GM12874 (cell line): Measurements from ENCODE around the gene GYS1.

Experiments
- TF ChIP-seq, protein P1 (sequence below): IDR thresholded peaks from 2 replicates; pipeline ENCODE4 v1.5.1; 2011; ENCODE audit warnings: low read depth, mild to moderate bottlenecking, control low read depth, low read length, moderate library complexity; ENCODE audit not compliant: insufficient read depth

The GYS1 gene

DNA sequence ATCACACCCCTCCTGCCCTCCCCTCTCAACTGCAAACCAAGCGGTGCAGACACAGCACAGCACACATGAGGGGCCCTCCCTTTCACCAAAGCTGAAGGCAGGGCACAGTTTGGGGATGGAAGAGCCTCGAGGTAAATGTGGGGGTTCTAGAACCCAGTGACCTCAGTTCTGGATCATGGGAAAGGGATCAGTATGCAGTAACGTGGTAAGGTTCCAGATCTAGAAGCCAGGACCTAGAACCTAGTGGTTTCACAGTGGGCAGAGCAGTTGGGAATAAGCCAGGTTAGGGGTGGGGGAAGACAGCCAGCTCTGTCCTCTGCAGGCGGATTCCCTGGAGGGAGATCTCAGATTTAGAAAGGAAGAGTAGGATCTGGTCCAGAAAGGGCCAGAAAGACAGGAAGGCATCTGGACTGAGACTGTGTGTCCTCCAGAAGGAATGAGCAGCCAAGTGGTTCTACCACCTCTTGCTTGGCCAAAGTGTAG is 24.9 kb downstream of the GYS1 start:
- TF ChIP-seq, protein P1, sequence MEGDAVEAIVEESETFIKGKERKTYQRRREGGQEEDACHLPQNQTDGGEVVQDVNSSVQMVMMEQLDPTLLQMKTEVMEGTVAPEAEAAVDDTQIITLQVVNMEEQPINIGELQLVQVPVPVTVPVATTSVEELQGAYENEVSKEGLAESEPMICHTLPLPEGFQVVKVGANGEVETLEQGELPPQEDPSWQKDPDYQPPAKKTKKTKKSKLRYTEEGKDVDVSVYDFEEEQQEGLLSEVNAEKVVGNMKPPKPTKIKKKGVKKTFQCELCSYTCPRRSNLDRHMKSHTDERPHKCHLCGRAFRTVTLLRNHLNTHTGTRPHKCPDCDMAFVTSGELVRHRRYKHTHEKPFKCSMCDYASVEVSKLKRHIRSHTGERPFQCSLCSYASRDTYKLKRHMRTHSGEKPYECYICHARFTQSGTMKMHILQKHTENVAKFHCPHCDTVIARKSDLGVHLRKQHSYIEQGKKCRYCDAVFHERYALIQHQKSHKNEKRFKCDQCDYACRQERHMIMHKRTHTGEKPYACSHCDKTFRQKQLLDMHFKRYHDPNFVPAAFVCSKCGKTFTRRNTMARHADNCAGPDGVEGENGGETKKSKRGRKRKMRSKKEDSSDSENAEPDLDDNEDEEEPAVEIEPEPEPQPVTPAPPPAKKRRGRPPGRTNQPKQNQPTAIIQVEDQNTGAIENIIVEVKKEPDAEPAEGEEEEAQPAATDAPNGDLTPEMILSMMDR = no peak

DNA sequence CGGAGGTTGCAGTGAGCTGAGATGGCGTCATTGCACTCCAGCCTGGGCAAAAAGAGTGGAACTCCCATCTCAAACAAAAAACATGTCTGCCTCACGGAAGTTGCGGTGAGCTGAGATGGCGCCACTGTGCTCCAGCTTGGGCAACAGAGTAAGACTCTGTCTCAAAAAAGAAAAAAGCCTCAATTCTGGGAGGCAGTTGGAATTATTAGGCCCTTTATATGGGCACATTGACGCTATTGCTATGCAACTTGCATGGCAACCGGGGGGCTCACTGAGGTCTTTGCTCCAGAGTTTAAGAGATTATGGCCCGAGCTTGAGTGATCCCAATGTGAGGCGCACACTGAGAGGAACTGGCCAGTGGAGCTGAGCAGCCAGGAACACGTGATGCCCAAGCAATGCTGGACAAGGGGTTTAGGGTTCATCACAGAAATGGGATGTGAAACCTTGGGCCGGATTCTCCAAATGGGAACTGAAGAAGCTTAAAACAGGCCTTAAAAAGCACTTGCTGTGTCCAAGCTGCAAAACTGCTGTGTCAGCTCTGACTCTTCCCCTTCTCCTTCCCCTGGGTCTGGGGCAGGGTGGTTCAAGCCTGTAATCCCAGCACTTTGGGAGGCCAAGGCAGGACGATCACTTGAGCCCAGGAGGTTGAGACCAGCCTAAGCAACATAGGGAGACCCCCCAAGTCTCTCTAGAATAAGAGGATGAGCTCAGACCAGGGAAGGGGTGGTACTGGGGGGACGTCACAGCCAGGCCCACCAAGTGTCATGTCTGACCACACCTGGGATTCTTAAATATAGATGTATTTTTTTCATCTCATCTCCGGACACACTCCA is 25.5 kb downstream of the GYS1 start:
- TF ChIP-seq, protein P1 = no peak

- TF ChIP-seq, protein P1 = no peak
These were observed 26.4 kb downstream of the GYS1 start for GRCh38 chr19:48966541-48967345.

- TF ChIP-seq, protein P1 = no peak
These were observed 27.1 kb downstream of the GYS1 start for GRCh38 chr19:48965806-48966540.

- TF ChIP-seq, protein P1 = no peak
These were observed 27.9 kb downstream of the GYS1 start, which contains the start of gene FTL for GRCh38 chr19:48965040-48965805. Gene FTL (plus strand): TSS chr19:48965309. CDS start chr19:48965508, 199 bp downstream.

DNA sequence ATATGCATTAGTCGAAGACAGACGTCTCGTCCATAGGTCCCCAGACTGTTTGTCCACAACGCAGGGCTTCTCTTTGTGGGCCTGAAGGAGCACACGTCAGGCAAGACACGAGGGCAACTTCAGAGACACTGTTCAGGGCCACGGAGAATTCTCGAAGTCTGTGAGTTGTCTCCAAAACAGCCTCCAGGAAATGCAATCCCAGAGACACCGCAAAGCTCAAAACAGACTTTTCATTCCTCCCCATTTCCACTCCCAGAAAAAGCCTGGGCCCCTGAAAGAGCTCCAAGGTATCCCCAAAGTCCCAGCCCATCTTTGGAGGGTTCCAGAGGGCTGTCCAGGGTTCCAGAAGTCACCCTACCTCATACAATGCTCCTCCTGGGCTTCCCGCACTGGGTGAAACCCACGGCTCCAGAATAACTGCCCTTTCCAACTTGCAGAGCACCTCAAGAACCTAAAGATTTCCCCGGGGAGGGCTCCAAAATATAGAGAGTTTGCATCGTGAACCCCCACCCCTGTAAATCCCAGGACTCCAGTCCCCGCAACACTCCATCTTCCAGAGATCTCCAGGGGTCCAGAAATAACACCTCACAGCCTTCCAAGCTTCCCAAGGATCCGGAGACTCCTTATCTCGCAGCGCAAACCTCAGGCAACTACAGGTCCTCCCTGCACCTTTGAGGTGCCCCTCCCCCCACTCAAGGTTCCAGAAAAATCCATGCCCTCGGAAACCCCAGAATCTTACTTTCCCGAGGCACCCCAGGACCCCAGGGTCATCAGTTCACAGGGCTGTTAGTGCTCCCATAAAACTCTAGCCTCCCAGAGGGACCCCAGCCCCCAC is 28.7 kb downstream of the GYS1 start:
- TF ChIP-seq, protein P1 = no peak
